H1 (cell line): ENCODE data around the gene ZNF593. TPM values are rescaled to one million over a fixed set of nuclear protein-coding genes. Genes with fewer than 3 reads are reported as not detected.
A peak's percentile ranks its signal among the peaks of the same experiment; 100 is the strongest.

Experiments
- BRCA1 ChIP-seq: IDR thresholded peaks from 2 replicates; pipeline ENCODE4 v1.6.1; 2012; ENCODE audit warnings: low read depth, low read length, improper control_type of control experiment
- CBX8 ChIP-seq: fragments of 300-800, 300-1000 bp; sonication (generic); IDR thresholded peaks from 2 replicates; pipeline ENCODE4 v1.7.1; 2016; ENCODE audit warnings: low read depth, low read length, borderline replicate concordance
- GABPA ChIP-seq: IDR thresholded peaks from 2 replicates; pipeline ENCODE4 v1.6.1; 2011; ENCODE audit warnings: mild to moderate bottlenecking, low read length, moderate library complexity, borderline replicate concordance; ENCODE audit not compliant: insufficient read depth
- JUN ChIP-seq: IDR thresholded peaks from 2 replicates; pipeline ENCODE4 v1.6.1; 2011; ENCODE audit warnings: low read depth, mild to moderate bottlenecking, improper control_type of control experiment, low read length
- JUND ChIP-seq: IDR thresholded peaks from 2 replicates; pipeline ENCODE4 v1.6.1; 2011; ENCODE audit warnings: mild to moderate bottlenecking, improper control_type of control experiment, low read length
- KDM1A ChIP-seq: fragments of 200-600, 300-600 bp; sonication (generic); IDR thresholded peaks from 2 replicates; pipeline ENCODE4 v1.7.1; 2016; ENCODE audit warnings: mild to moderate bottlenecking, low read length, borderline replicate concordance
- MAFK ChIP-seq: IDR thresholded peaks from 2 replicates; pipeline ENCODE4 v1.6.1; 2012; ENCODE audit warnings: low read depth, mild to moderate bottlenecking, improper control_type of control experiment, low read length
- PHF8 ChIP-seq: fragments of 200-600 bp; sonication (generic); conservative IDR thresholded peaks from 2 replicates; pipeline ENCODE4 v1.7.1; 2012; ENCODE audit warnings: low read depth, mild to moderate bottlenecking, inconsistent platforms, low read length, moderate library complexity
- RAD21 ChIP-seq, 2 experiments: IDR thresholded peaks in 1 of 2; conservative IDR thresholded peaks in 1 of 2; 2 replicates each; pipeline ENCODE4 v1.6.1; 2011; ENCODE audit warnings: low read depth in 2 of 2, low read length in 2 of 2, improper control_type of control experiment in 1 of 2, inconsistent platforms in 1 of 2, mild to moderate bottlenecking in 1 of 2, moderate library complexity in 1 of 2
- RNF2 ChIP-seq: fragments of 200-900, 300-1000 bp; sonication (generic); IDR thresholded peaks from 2 replicates; pipeline ENCODE4 v1.7.1; 2016; ENCODE audit warnings: borderline replicate concordance, low read depth, mild to moderate bottlenecking, antibody characterized with exemption, low read length; ENCODE audit not compliant: poor library complexity, severe bottlenecking; ENCODE audit errors: missing control alignments
- SP1 ChIP-seq: IDR thresholded peaks from 2 replicates; pipeline ENCODE4 v1.6.1; 2011; ENCODE audit warnings: low read depth, low read length
- TBP ChIP-seq: IDR thresholded peaks from 2 replicates; pipeline ENCODE4 v1.6.1; 2011; ENCODE audit warnings: low read depth, low read length, improper control_type of control experiment
- TCF12 ChIP-seq: IDR thresholded peaks from 2 replicates; pipeline ENCODE4 v1.6.1; 2011; ENCODE audit warnings: low read depth, mild to moderate bottlenecking, low read length
- polyA plus RNA-seq, 7 experiments: library from polyadenylated mRNA; depleted of rRNA in 3 of 7; stranded (reverse) in 5 of 7; unstranded in 2 of 7; fragments of >200 nt in 5 of 7; fragments of 200-250 nt in 2 of 7; gene quantifications; 1 replicate in 5 of 7; 2 replicates in 1 of 7; 4 replicates in 1 of 7; pipeline versions ENCODE4 v1.2.1 to v1.2.3, GENCODE V29; 2011 to 2013; ENCODE audit warnings: missing spikeins in 2 of 7, mixed read lengths in 2 of 7
- total RNA-seq: library from RNA; stranded (reverse); fragmentation: NEBNext Ultra II Directional; extraction: Animal tissue kit (Norgen Biotek cat#: 25700); gene quantifications from 2 replicates; pipeline ENCODE4 v1.2.1, GENCODE V29; 2021
- TF ChIP-seq, protein P1 (sequence below), 3 experiments: IDR thresholded peaks; 1 replicate in 2 of 3; 2 replicates in 1 of 3; pipeline versions ENCODE4 v1.5.1 to v1.6.1; 2011; ENCODE audit warnings: low read length in 3 of 3, mild to moderate bottlenecking in 3 of 3, inconsistent platforms in 2 of 3, low read depth in 1 of 3, moderate library complexity in 1 of 3; ENCODE audit not compliant: insufficient read depth in 1 of 3; ENCODE audit errors: control extremely low read depth in 1 of 3
- TF ChIP-seq, protein P2 (sequence below): IDR thresholded peaks from 2 replicates; pipeline ENCODE4 v1.6.1; 2011; ENCODE audit warnings: low read depth, mild to moderate bottlenecking, low read length; ENCODE audit not compliant: insufficient read depth

The ZNF593 gene
- total and polyA plus RNA-seq, 2 of the 8 experiments (the other 6 are each of a cell fraction or from before 2014, with no cell fraction given), result 38.2 to 68.0 TPM

DNA sequence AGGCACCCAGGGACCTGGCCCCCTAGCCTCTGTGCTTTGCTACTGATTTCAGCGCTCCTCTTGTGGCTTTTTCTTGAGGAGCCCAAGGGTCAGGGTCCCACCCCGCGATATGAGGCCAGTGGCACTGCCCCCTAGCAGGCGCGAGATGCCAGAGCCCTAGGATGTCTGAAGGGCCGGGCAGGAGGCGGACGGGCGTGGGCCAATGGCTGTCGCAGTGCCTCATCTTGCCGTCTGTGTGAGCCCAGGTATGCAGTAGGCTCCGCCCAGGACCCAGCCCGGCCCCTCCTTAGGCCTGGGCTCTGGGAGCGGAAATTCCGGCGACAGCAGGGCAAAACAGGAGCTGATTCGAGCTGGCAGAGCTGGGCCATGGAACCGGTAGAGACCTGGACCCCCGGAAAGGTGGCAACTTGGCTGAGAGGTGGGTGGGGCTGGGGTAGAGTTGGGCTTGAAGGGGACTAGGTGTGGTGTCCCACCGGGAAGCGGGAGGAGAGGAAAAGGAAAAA lies 7.5 kb downstream of the ZNF593 start, which contains the start of gene CNKSR1 (continued):
- TF ChIP-seq, protein P1, sequence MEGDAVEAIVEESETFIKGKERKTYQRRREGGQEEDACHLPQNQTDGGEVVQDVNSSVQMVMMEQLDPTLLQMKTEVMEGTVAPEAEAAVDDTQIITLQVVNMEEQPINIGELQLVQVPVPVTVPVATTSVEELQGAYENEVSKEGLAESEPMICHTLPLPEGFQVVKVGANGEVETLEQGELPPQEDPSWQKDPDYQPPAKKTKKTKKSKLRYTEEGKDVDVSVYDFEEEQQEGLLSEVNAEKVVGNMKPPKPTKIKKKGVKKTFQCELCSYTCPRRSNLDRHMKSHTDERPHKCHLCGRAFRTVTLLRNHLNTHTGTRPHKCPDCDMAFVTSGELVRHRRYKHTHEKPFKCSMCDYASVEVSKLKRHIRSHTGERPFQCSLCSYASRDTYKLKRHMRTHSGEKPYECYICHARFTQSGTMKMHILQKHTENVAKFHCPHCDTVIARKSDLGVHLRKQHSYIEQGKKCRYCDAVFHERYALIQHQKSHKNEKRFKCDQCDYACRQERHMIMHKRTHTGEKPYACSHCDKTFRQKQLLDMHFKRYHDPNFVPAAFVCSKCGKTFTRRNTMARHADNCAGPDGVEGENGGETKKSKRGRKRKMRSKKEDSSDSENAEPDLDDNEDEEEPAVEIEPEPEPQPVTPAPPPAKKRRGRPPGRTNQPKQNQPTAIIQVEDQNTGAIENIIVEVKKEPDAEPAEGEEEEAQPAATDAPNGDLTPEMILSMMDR (IDR thresholded peaks at IDR 0.05; ENCODE audit: control extremely low read depth in 1 of 3, insufficient read depth in 1 of 3, low read depth in 1 of 3, low read length in 3 of 3), result peak; percentile 40 to 62 (median 49)
- TF ChIP-seq MAFK, result no peak
- peak; percentile 47 for TF ChIP-seq TBP
- TF ChIP-seq GABPA, result no peak
- TF ChIP-seq, protein P2, sequence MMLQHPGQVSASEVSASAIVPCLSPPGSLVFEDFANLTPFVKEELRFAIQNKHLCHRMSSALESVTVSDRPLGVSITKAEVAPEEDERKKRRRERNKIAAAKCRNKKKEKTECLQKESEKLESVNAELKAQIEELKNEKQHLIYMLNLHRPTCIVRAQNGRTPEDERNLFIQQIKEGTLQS, result no peak
- TF ChIP-seq RAD21 (IDR thresholded peaks at IDR 0.05 in 1 of 2, conservative IDR thresholded peaks at IDR 0.05 in 1 of 2; ENCODE audit: low read depth in 2 of 2, low read length in 2 of 2), result no peak; a peak in 1 of 4 replicates
- TF ChIP-seq RNF2, result no peak
- no peak for TF ChIP-seq BRCA1
- TF ChIP-seq KDM1A, result peak; percentile 10; the same call in 1 of the 2 replicates
- TF ChIP-seq PHF8, result no peak
- TF ChIP-seq JUND, result no peak
- no peak for TF ChIP-seq SP1
- TF ChIP-seq CBX8, result no peak
- no peak for TF ChIP-seq JUN
- no peak for TF ChIP-seq TCF12
